H9 (cell line): ENCODE data around the gene DGKB. TPM values are rescaled to one million over a fixed set of nuclear protein-coding genes. Genes with fewer than 3 reads are reported as not detected.

Experiments
- DNase-seq: peaks from one replicate; pipeline ENCODE4 v3.0.0-alpha.2; 2017
- H2AFZ ChIP-seq: one replicate; pipeline ENCODE4 v1.6.1; 2013; ENCODE audit warnings: mild to moderate bottlenecking, low read length, control low read depth, moderate library complexity
- H2AK5ac ChIP-seq: 2 replicates; pipeline ENCODE4 v1.6.1; 2013; ENCODE audit warnings: low read length, control low read depth, mixed read lengths; ENCODE audit not compliant: insufficient read length
- H2BK120ac ChIP-seq: one replicate; pipeline ENCODE4 v1.6.1; 2013; ENCODE audit warnings: low read depth, mild to moderate bottlenecking, low read length, control low read depth, inconsistent platforms; ENCODE audit not compliant: poor library complexity, severe bottlenecking
- H2BK12ac ChIP-seq: 2 replicates; pipeline ENCODE4 v1.6.1; 2013; ENCODE audit warnings: low read length, control low read depth, mixed read lengths, low read depth; ENCODE audit not compliant: insufficient read length
- H2BK15ac ChIP-seq: 2 replicates; pipeline ENCODE4 v1.6.1; 2013; ENCODE audit warnings: low read depth, low read length, control low read depth
- H2BK20ac ChIP-seq: one replicate; pipeline ENCODE4 v1.6.1; 2013; ENCODE audit warnings: low read depth, mild to moderate bottlenecking, low read length, control low read depth, inconsistent platforms; ENCODE audit not compliant: poor library complexity, severe bottlenecking
- H2BK5ac ChIP-seq: 2 replicates; pipeline ENCODE4 v1.6.1; 2013; ENCODE audit warnings: low read length, control low read depth, mixed read lengths; ENCODE audit not compliant: insufficient read length
- H3K14ac ChIP-seq: 2 replicates; pipeline ENCODE4 v1.6.1; 2013; ENCODE audit warnings: low read length, control low read depth; ENCODE audit not compliant: insufficient read depth
- H3K18ac ChIP-seq: 2 replicates; pipeline ENCODE4 v1.6.1; 2013; ENCODE audit warnings: low read depth, mild to moderate bottlenecking, mixed read lengths, low read length, control low read depth; ENCODE audit not compliant: insufficient read length
- H3K23ac ChIP-seq: 2 replicates; pipeline ENCODE4 v1.6.1; 2013; ENCODE audit warnings: low read length, control low read depth, mixed read lengths, low read depth; ENCODE audit not compliant: insufficient read length
- H3K23me2 ChIP-seq: 2 replicates; pipeline ENCODE4 v1.6.1; 2013; ENCODE audit warnings: low read depth, mild to moderate bottlenecking, mixed read lengths, low read length, control low read depth; ENCODE audit not compliant: insufficient read length, poor library complexity, severe bottlenecking
- H3K27ac ChIP-seq: 2 replicates; pipeline ENCODE4 v1.5.1; 2013; ENCODE audit warnings: low read length, control low read depth, mixed read lengths, low read depth; ENCODE audit not compliant: insufficient read length
- H3K27me3 ChIP-seq: 2 replicates; pipeline ENCODE4 v1.6.1; 2013; ENCODE audit warnings: low read length, control low read depth, inconsistent platforms; ENCODE audit not compliant: insufficient read depth
- H3K4ac ChIP-seq: 2 replicates; pipeline ENCODE4 v1.6.1; 2013; ENCODE audit warnings: low read depth, mild to moderate bottlenecking, control low read depth, inconsistent platforms, low read length, moderate library complexity
- H3K4me1 ChIP-seq: 2 replicates; pipeline ENCODE4 v1.6.1; 2013; ENCODE audit warnings: low read length, control low read depth, inconsistent platforms; ENCODE audit not compliant: insufficient read depth
- H3K4me2 ChIP-seq: 2 replicates; pipeline ENCODE4 v1.6.1; 2013; ENCODE audit warnings: low read length, control low read depth, mixed read lengths; ENCODE audit not compliant: insufficient read length, insufficient read depth
- H3K56ac ChIP-seq: 2 replicates; pipeline ENCODE4 v1.6.1; 2013; ENCODE audit warnings: low read depth, mild to moderate bottlenecking, mixed read lengths, low read length, control low read depth; ENCODE audit not compliant: insufficient read length
- H3K79me1 ChIP-seq: 2 replicates; pipeline ENCODE4 v1.6.1; 2013; ENCODE audit warnings: low read depth, mild to moderate bottlenecking, moderate library complexity, low read length, control low read depth, inconsistent platforms; ENCODE audit not compliant: insufficient read depth, poor library complexity, severe bottlenecking
- H3K79me2 ChIP-seq: 2 replicates; pipeline ENCODE4 v1.6.1; 2013; ENCODE audit warnings: low read length, control low read depth, inconsistent platforms; ENCODE audit not compliant: insufficient read depth
- H3K9ac ChIP-seq: 2 replicates; pipeline ENCODE4 v1.6.1; 2013; ENCODE audit warnings: low read length, control low read depth, mixed read lengths; ENCODE audit not compliant: insufficient read length; ENCODE audit errors: extremely low read depth
- H3K9me3 ChIP-seq: one replicate; pipeline ENCODE4 v1.6.1; 2013; ENCODE audit warnings: low read depth, low read length, inconsistent platforms; ENCODE audit not compliant: control insufficient read depth
- H3T11ph ChIP-seq: one replicate; pipeline ENCODE4 v1.6.1; 2013; ENCODE audit warnings: mild to moderate bottlenecking, low read length, control low read depth, inconsistent platforms
- H4K20me1 ChIP-seq: one replicate; pipeline ENCODE4 v1.6.1; 2013; ENCODE audit not compliant: control insufficient read depth, insufficient read length, insufficient read depth
- H4K5ac ChIP-seq: 2 replicates; pipeline ENCODE4 v1.6.1; 2013; ENCODE audit warnings: low read depth, mild to moderate bottlenecking, mixed read lengths, low read length, control low read depth; ENCODE audit not compliant: insufficient read length
- H4K8ac ChIP-seq: replicated peaks from 2 replicates; pipeline ENCODE4 v1.6.1; 2013; ENCODE audit warnings: low read length, control low read depth, mixed read lengths, low read depth; ENCODE audit not compliant: insufficient read length
- H4K91ac ChIP-seq: 2 replicates; pipeline ENCODE4 v1.6.1; 2013; ENCODE audit warnings: low read depth, mild to moderate bottlenecking, moderate library complexity, mixed read lengths, low read length, control low read depth; ENCODE audit not compliant: insufficient read length
- H3K27ac Mint-ChIP-seq, 3 experiments: 2 replicates in 2 of 3; 3 replicates in 1 of 3; pipeline ENCODE4 v1.8.0; 2020 to 2021; ENCODE audit warnings: mixed read lengths in 3 of 3, mild to moderate bottlenecking in 1 of 3, moderate library complexity in 1 of 3
- H3K27me3 Mint-ChIP-seq: 2 replicates; pipeline ENCODE4 v1.8.0; 2021; ENCODE audit warnings: low read depth, mild to moderate bottlenecking, moderate library complexity, mixed read lengths
- H3K36me3 Mint-ChIP-seq, 3 experiments: 2 replicates in 2 of 3; 3 replicates in 1 of 3; pipeline ENCODE4 v1.8.0; 2020 to 2021; ENCODE audit warnings: low read depth in 3 of 3, mixed read lengths in 3 of 3; ENCODE audit not compliant: insufficient read depth in 1 of 3
- H3K4me1 Mint-ChIP-seq, 2 experiments: 2 replicates each; pipeline ENCODE4 v1.8.0; 2020; ENCODE audit warnings: mixed read lengths in 2 of 2
- H3K4me3 Mint-ChIP-seq, 2 experiments: 2 replicates in 1 of 2; 3 replicates in 1 of 2; pipeline ENCODE4 v1.8.0; 2020 to 2021; ENCODE audit warnings: mild to moderate bottlenecking in 2 of 2, mixed read lengths in 2 of 2, moderate library complexity in 1 of 2
- H3K9me3 Mint-ChIP-seq, 2 experiments: 2 replicates in 1 of 2; 3 replicates in 1 of 2; pipeline ENCODE4 v1.8.0; 2020; ENCODE audit warnings: mild to moderate bottlenecking in 2 of 2, mixed read lengths in 2 of 2, moderate library complexity in 1 of 2
- CTCF ChIP-seq: fragments of 200-600 bp; sonication (generic); conservative IDR thresholded peaks from 3 replicates; pipeline ENCODE4 v1.8.0; 2021; ENCODE audit warnings: antibody characterized with exemption, mild to moderate bottlenecking
- WGBS: extraction: QIAGEN DNeasy Blood & Tissue Kit; methylation state at CpG from one replicate; pipeline ENCODE4 v1.1.7; 2013; ENCODE audit warnings: missing lambda C conversion rate, low lambda C conversion rate, mixed read lengths; ENCODE audit not compliant: insufficient read length; ENCODE audit errors: extremely low coverage; 5-methylcytosine and 5-hydroxymethylcytosine counted together
- total RNA-seq: library from RNA; stranded (reverse); gene quantifications from 2 replicates; pipeline ENCODE4 v1.2.1, GENCODE V29; 2021

The DGKB gene
- total RNA-seq, 1 experiment from 2014 or later: 0.26 TPM

- no peaks in the 10 kb centered on the region for H3K9me3 ChIP-seq
- no peak overlapping the region for H2BK120ac ChIP-seq
- H2BK12ac ChIP-seq: no peak overlapping the region
- H4K5ac ChIP-seq: no peak overlapping the region
- no peak overlapping the region for H3K27ac ChIP-seq
- no peak overlapping the region for H3K4ac ChIP-seq
- H3K27me3 Mint-ChIP-seq: no peaks in the 10 kb centered on the region
- no peak for DNase-seq
- no peak overlapping the region for H3K4me3 Mint-ChIP-seq
- H3K56ac ChIP-seq: no peak overlapping the region
- H2BK5ac ChIP-seq: no peak overlapping the region
- H2BK15ac ChIP-seq: no peak overlapping the region
- H3K14ac ChIP-seq: no peak overlapping the region
- no peak overlapping the region for H4K8ac ChIP-seq
- H3K79me2 ChIP-seq: no peaks in the 10 kb centered on the region
- H3T11ph ChIP-seq: no peak overlapping the region
- H3K36me3 Mint-ChIP-seq: no peaks in the 10 kb centered on the region; a peak in 1 of 7 replicates
- H2AK5ac ChIP-seq: no peak overlapping the region
- H2BK20ac ChIP-seq: no peak overlapping the region
- no CpG with 5 or more reads among the region's 4 CpGs for WGBS
- no peak overlapping the region for H4K91ac ChIP-seq
- TF ChIP-seq CTCF: no peak
- no peak overlapping the region for H3K4me2 ChIP-seq
- no peak overlapping the region for H3K18ac ChIP-seq
- no peaks in the 10 kb centered on the region for H3K4me1 ChIP-seq
- H3K9me3 Mint-ChIP-seq: no peaks in the 10 kb centered on the region
- H3K4me1 Mint-ChIP-seq: no peaks in the 10 kb centered on the region
- H3K23me2 ChIP-seq: no peaks in the 10 kb centered on the region
- no peak overlapping the region for H3K23ac ChIP-seq
- no peaks in the 10 kb centered on the region for H3K27me3 ChIP-seq
- H3K27ac Mint-ChIP-seq: no peak overlapping the region
- H3K79me1 ChIP-seq: no peaks in the 10 kb centered on the region
- H3K9ac ChIP-seq: no peak overlapping the region
- H4K20me1 ChIP-seq: no peaks in the 10 kb centered on the region
- no peak overlapping the region for H2AFZ ChIP-seq
These were observed 84.5 kb downstream of the DGKB start for GRCh38 chr7:14817829-14818614.
